ENCODE measurements around the gene FOXP2.

GRCh38 chr7:114478384-114478783 lies 63.8 kb downstream of the FOXP2 start:
- no peak for TF ChIP-seq CTCF (IDR thresholded peaks at IDR 0.05)
- TF ChIP-seq POLR2A (IDR thresholded peaks at IDR 0.05) = no peak
- no peak for TF ChIP-seq EP300 (IDR thresholded peaks at IDR 0.05)

Measured in gastroesophageal sphincter (tissue), 3 donors.